HepG2 (cell line): ENCODE measurements around the gene CDA. TPM values are rescaled to one million over a fixed set of nuclear protein-coding genes. Genes with fewer than 3 reads are reported as not detected.

Experiments
- ATF7-NPFF ChIP-seq: sonication (generic); formaldehyde crosslinking; IDR thresholded peaks from 2 replicates; pipeline ENCODE4 v1.8.1; 2023; ENCODE audit warnings: mild to moderate bottlenecking, low read depth, missing genetic modification reagents, moderate library complexity
- GABPB1 ChIP-seq: IDR thresholded peaks from 2 replicates; pipeline ENCODE4 v1.6.1; 2016; ENCODE audit warnings: mild to moderate bottlenecking, missing genetic modification reagents, moderate library complexity, missing compliant biosample characterization
- HOXA3 ChIP-seq: sonication (generic); formaldehyde crosslinking; IDR thresholded peaks from 2 replicates; pipeline ENCODE4 v1.5.0; 2020; ENCODE audit warnings: missing genetic modification reagents
- KDM5B ChIP-seq: sonication (generic); formaldehyde crosslinking; IDR thresholded peaks from 2 replicates; pipeline ENCODE4 v1.4.0; 2020; ENCODE audit warnings: missing genetic modification reagents, mild to moderate bottlenecking, borderline replicate concordance
- KLF6 ChIP-seq: IDR thresholded peaks from 2 replicates; pipeline ENCODE4 v1.8.0; 2016; ENCODE audit warnings: missing biosample characterization, missing genetic modification reagents
- NFIB ChIP-seq: sonication (generic); formaldehyde crosslinking; IDR thresholded peaks from 2 replicates; pipeline ENCODE4 v1.9.0; 2021; ENCODE audit warnings: missing genetic modification reagents, mild to moderate bottlenecking, borderline replicate concordance
- POLR2G ChIP-seq: fragments of 200-400 bp; formaldehyde crosslinking; IDR thresholded peaks from 2 replicates; pipeline ENCODE4 v1.6.1; 2018; ENCODE audit warnings: mild to moderate bottlenecking, low read depth, low read length, moderate library complexity
- SP5 ChIP-seq: IDR thresholded peaks from 2 replicates; pipeline ENCODE4 v1.6.1; 2016; ENCODE audit warnings: low read depth, borderline replicate concordance
- STAG1 ChIP-seq: sonication (generic); formaldehyde crosslinking; IDR thresholded peaks from 2 replicates; pipeline ENCODE4 v1.4.0; 2020; ENCODE audit warnings: missing genetic modification reagents
- TEAD2 ChIP-seq: sonication (generic); formaldehyde crosslinking; IDR thresholded peaks from 2 replicates; pipeline ENCODE4 v1.9.0; 2021; ENCODE audit warnings: missing genetic modification reagents
- TOE1 ChIP-seq: sonication (generic); formaldehyde crosslinking; IDR thresholded peaks from 2 replicates; pipeline ENCODE4 v1.4.0; 2020; ENCODE audit warnings: mild to moderate bottlenecking, missing genetic modification reagents
- ZNF121 ChIP-seq: sonication (generic); formaldehyde crosslinking; IDR thresholded peaks from 2 replicates; pipeline ENCODE4 v1.5.0; 2020; ENCODE audit warnings: mild to moderate bottlenecking, missing genetic modification reagents
- ZNF350 ChIP-seq: sonication (generic); formaldehyde crosslinking; IDR thresholded peaks from 2 replicates; pipeline ENCODE4 v1.4.0; 2020; ENCODE audit warnings: mild to moderate bottlenecking, low read depth, missing genetic modification reagents, borderline replicate concordance
- ZNF781 ChIP-seq: sonication (generic); formaldehyde crosslinking; IDR thresholded peaks from 2 replicates; pipeline ENCODE4 v1.5.1; 2020; ENCODE audit warnings: borderline replicate concordance, mild to moderate bottlenecking, missing genetic modification reagents; ENCODE audit errors: not compliant biosample characterization
- ZNF883 ChIP-seq: sonication (generic); formaldehyde crosslinking; IDR thresholded peaks from 2 replicates; pipeline ENCODE4 v1.5.1; 2020; ENCODE audit warnings: mild to moderate bottlenecking, missing genetic modification reagents; ENCODE audit errors: not compliant biosample characterization
- polyA plus RNA-seq, 8 experiments: library from polyadenylated mRNA; depleted of rRNA in 3 of 8; stranded (reverse) in 7 of 8; unstranded in 1 of 8; fragments of >200 nt; fragmentation: Illumina TruSeq in 4 of 8; extraction: Trizol in 4 of 8; gene quantifications; 2 replicates each; pipeline versions ENCODE4 v1.2.1 to v1.2.3, GENCODE V29; 2011 to 2016; ENCODE audit warnings: low read depth in 4 of 8, missing spikeins in 1 of 8, mixed read lengths in 1 of 8; ENCODE audit not compliant: insufficient read depth in 1 of 8
- total RNA-seq, 5 experiments: library from RNA; depleted of rRNA; stranded (reverse); fragments of >200 nt; fragmentation: Illumina TruSeq; extraction: Trizol; gene quantifications; 2 replicates each; pipeline ENCODE4 v1.2.3, GENCODE V29; 2016; ENCODE audit warnings: low read depth in 1 of 5
- TF ChIP-seq, protein P1 (sequence below): sonication (generic); formaldehyde crosslinking; conservative IDR thresholded peaks from 2 replicates; pipeline ENCODE4 v1.8.0; 2022; ENCODE audit warnings: mild to moderate bottlenecking, moderate library complexity, missing genetic modification reagents
- TF ChIP-seq, protein P2 (sequence below): sonication (generic); formaldehyde crosslinking; IDR thresholded peaks from 2 replicates; pipeline ENCODE4 v1.5.1; 2020; ENCODE audit warnings: mild to moderate bottlenecking, missing genetic modification reagents
- TF ChIP-seq, protein P3 (sequence below): IDR thresholded peaks from 2 replicates; pipeline ENCODE4 v1.6.1; 2016; ENCODE audit warnings: missing genetic modification reagents, missing compliant biosample characterization
- TF ChIP-seq, protein P4 (sequence below): sonication (generic); formaldehyde crosslinking; IDR thresholded peaks from 2 replicates; pipeline ENCODE4 v1.8.1; 2023; ENCODE audit warnings: missing genetic modification reagents, inconsistent platforms, borderline replicate concordance
- TF ChIP-seq, protein P5 (sequence below): IDR thresholded peaks from 2 replicates; pipeline ENCODE4 v1.6.1; 2016; ENCODE audit warnings: low read depth, borderline replicate concordance
- TF ChIP-seq, protein P6 (sequence below): IDR thresholded peaks from 2 replicates; pipeline ENCODE4 v1.6.1; 2016; ENCODE audit warnings: mild to moderate bottlenecking, missing biosample characterization, missing genetic modification reagents

CDA gene
- total and polyA plus RNA-seq, 2 of the 13 experiments (the other 11 are each of a cell fraction or from before 2014, with no cell fraction given), result 0.66 to 2.1 TPM

DNA sequence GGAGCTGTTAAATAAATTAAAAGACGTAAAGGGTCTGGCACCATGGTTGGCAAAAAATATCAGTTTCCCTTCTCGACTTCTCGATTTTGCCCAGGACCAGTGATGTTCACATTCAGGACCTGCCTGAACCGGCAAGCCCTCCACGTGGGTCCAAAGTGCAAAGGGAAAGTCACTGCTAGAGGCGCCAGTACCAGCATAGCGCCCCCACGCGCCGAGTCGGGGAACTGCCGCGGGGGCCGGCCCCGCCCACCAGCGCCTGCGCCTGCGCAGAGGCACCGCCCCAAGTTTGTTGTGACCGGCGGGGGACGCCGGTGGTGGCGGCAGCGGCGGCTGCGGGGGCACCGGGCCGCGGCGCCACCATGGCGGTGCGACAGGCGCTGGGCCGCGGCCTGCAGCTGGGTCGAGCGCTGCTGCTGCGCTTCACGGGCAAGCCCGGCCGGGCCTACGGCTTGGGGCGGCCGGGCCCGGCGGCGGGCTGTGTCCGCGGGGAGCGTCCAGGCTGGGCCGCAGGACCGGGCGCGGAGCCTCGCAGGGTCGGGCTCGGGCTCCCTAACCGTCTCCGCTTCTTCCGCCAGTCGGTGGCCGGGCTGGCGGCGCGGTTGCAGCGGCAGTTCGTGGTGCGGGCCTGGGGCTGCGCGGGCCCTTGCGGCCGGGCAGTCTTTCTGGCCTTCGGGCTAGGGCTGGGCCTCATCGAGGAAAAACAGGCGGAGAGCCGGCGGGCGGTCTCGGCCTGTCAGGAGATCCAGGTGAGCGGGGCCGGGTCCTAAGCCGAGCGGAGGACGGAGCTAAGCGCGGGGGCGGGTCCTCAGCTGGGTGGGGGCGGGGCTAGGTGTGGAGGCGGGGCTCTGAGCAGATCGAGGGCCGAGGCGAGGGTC lies 44.5 kb downstream of the CDA start, which contains the start of gene PINK1 (continued):
- TF ChIP-seq, protein P1, sequence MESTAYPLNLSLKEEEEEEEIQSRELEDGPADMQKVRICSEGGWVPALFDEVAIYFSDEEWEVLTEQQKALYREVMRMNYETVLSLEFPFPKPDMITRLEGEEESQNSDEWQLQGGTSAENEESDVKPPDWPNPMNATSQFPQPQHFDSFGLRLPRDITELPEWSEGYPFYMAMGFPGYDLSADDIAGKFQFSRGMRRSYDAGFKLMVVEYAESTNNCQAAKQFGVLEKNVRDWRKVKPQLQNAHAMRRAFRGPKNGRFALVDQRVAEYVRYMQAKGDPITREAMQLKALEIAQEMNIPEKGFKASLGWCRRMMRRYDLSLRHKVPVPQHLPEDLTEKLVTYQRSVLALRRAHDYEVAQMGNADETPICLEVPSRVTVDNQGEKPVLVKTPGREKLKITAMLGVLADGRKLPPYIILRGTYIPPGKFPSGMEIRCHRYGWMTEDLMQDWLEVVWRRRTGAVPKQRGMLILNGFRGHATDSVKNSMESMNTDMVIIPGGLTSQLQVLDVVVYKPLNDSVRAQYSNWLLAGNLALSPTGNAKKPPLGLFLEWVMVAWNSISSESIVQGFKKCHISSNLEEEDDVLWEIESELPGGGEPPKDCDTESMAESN (CRISPR knock-in tag), result peak; percentile 87; the same call in 1 of the 2 replicates
- TF ChIP-seq TEAD2 (CRISPR knock-in tag) (no peak), KDM5B (CRISPR knock-in tag) (peak; percentile 44; the same call in 1 of the 2 replicates), KLF6 (CRISPR knock-in tag) (peak; percentile 79; the same call in 1 of the 2 replicates), ZNF883 (CRISPR knock-in tag) (no peak), ZNF121 (no peak), POLR2G (no peak), TOE1 (peak; percentile 70; the same call in 1 of the 2 replicates), GABPB1 (CRISPR knock-in tag) (peak; percentile 67; the same call in 1 of the 2 replicates), STAG1 (CRISPR knock-in tag) (peak; percentile 75), ZNF350 (no peak), HOXA3 (CRISPR knock-in tag) (peak; percentile 42; the same call in 1 of the 2 replicates), ZNF781 (CRISPR knock-in tag) (no peak), NFIB (CRISPR knock-in tag) (no peak), ATF7-NPFF (CRISPR knock-in tag) (peak; percentile 32; the same call in 1 of the 2 replicates), SP5 (CRISPR knock-in tag) (peak; percentile 84)
- TF ChIP-seq, protein P2, sequence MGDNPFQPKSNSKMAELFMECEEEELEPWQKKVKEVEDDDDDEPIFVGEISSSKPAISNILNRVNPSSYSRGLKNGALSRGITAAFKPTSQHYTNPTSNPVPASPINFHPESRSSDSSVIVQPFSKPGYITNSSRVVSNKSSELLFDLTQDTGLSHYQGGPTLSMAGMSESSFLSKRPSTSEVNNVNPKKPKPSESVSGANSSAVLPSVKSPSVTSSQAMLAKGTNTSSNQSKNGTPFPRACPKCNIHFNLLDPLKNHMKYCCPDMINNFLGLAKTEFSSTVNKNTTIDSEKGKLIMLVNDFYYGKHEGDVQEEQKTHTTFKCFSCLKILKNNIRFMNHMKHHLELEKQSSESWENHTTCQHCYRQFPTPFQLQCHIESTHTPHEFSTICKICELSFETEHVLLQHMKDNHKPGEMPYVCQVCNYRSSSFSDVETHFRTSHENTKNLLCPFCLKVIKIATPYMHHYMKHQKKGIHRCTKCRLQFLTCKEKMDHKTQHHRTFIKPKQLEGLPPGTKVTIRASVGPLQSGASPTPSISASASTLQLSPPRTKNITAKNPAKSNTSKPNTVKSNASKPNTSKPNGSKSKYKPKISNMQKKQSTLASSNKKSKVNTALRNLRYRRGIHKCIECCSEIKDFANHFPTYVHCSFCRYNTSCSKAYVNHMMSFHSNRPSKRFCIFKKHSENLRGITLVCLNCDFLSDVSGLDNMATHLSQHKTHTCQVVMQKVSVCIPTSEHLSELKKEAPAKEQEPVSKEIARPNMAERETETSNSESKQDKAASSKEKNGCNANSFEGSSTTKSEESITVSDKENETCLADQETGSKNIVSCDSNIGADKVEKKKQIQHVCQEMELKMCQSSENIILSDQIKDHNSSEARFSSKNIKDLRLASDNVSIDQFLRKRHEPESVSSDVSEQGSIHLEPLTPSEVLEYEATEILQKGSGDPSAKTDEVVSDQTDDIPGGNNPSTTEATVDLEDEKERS (CRISPR knock-in tag), result no peak
- TF ChIP-seq, protein P3, sequence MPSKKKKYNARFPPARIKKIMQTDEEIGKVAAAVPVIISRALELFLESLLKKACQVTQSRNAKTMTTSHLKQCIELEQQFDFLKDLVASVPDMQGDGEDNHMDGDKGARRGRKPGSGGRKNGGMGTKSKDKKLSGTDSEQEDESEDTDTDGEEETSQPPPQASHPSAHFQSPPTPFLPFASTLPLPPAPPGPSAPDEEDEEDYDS (CRISPR knock-in tag), result 0 out of 2 replicates have a peak, but pooled peaks have one; percentile 26
- TF ChIP-seq, protein P4, sequence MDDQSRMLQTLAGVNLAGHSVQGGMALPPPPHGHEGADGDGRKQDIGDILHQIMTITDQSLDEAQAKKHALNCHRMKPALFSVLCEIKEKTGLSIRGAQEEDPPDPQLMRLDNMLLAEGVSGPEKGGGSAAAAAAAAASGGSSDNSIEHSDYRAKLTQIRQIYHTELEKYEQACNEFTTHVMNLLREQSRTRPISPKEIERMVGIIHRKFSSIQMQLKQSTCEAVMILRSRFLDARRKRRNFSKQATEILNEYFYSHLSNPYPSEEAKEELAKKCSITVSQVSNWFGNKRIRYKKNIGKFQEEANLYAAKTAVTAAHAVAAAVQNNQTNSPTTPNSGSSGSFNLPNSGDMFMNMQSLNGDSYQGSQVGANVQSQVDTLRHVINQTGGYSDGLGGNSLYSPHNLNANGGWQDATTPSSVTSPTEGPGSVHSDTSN (CRISPR knock-in tag), result no peak
- TF ChIP-seq, protein P5, sequence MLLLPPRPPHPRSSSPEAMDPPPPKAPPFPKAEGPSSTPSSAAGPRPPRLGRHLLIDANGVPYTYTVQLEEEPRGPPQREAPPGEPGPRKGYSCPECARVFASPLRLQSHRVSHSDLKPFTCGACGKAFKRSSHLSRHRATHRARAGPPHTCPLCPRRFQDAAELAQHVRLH (CRISPR knock-in tag), result 0 out of 2 replicates have a peak, but pooled peaks have one; percentile 68
- TF ChIP-seq, protein P6, sequence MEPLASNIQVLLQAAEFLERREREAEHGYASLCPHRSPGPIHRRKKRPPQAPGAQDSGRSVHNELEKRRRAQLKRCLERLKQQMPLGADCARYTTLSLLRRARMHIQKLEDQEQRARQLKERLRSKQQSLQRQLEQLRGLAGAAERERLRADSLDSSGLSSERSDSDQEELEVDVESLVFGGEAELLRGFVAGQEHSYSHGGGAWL, result peak; percentile 46; the same call in 1 of the 2 replicates
